HG03066 (cell line): ENCODE results near the gene LAPTM5.
A peak's percentile ranks its signal among the peaks of the same experiment; 100 is the strongest.

Experiments
- ATAC-seq: cut with Tn5 transposase; IDR thresholded peaks from one replicate; pipeline ENCODE4 v1.9.1; 2021; ENCODE audit warnings: low read depth; ENCODE audit not compliant: unreplicated experiment

The LAPTM5 gene

GRCh38 chr1:30720271-30721223 is 37.0 kb downstream of the LAPTM5 start:
- ATAC-seq = no peak

- no peak for ATAC-seq
Observed at GRCh38 chr1:30719406-30720270, 37.9 kb downstream of the LAPTM5 start.

- ATAC-seq = peak; percentile 50
Observed at GRCh38 chr1:30718636-30719405, 38.8 kb downstream of the LAPTM5 start.

DNA sequence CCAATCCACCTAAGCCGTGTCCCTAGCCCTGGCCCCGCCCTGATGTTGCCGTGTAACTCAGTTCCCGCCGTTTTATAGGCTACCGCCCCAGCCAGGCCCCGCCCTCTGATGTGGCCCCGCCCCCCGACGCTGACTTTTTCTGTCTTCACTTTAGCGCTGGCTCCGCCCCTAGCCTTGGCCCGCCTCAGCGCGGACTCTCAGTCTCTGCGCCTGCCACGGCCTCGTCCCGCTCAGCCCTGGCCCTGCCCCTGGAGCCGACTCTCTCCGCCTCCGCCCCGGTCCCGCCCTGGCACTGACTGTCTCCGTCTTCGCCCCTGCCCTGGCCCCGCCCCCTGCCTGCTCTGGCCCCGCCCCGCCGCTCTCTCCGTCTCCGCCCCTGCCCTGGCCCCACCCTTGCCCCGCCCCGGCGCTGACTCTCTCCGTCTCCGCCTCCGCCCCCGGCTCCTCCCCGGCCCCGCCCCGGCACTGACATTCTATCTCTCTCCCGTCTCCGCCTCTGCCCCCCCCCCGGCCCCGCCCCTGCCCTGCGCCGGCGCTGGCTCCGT is 39.4 kb downstream of the LAPTM5 start:
- ATAC-seq = peak; percentile 83

- ATAC-seq = no peak
Observed at GRCh38 chr1:30716646-30717045, 40.9 kb downstream of the LAPTM5 start.

DNA sequence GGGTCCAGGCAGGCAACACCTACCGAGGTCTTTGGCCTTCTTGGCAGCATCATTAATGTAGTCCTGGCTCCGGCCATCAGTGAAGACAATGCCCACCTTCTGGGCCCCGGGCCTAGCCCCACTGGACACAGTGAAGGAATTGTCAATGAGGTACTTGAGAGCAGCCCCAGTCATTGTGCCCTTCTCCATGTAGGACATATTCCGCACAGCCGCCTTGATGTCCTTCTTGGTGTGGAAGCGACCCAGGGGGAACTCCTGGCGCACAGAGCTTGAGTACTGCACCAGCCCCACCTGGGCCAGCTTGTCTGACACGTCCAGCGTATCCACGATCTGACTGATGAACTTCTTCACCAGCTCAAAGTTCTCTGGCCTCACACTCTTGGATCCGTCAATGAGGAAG is 41.7 kb downstream of the LAPTM5 start:
- no peak for ATAC-seq

DNA sequence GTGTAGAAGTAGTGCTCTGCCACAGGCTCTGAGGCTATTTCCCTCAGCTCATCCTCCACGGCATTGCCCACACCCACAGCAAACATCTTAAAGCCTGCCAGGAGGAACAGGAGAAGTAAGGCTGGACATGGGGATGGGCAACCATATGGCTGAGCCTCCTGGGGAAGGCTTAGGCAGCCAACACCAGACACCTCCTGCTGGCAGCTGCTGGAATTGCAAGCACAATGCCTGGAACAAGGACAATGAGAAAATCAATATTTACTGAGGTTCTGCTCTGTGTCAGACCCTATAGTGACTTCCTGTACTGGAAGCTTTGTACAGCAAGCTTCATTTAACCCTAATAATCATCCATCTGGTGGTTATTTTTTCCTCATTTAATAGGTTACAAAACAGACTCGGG is 42.4 kb downstream of the LAPTM5 start:
- no peak for ATAC-seq

GRCh38 chr1:30714536-30715090 is 43.0 kb downstream of the LAPTM5 start:
- no peak for ATAC-seq

- no peak for ATAC-seq
Observed at GRCh38 chr1:30714025-30714424, 43.5 kb downstream of the LAPTM5 start.

DNA sequence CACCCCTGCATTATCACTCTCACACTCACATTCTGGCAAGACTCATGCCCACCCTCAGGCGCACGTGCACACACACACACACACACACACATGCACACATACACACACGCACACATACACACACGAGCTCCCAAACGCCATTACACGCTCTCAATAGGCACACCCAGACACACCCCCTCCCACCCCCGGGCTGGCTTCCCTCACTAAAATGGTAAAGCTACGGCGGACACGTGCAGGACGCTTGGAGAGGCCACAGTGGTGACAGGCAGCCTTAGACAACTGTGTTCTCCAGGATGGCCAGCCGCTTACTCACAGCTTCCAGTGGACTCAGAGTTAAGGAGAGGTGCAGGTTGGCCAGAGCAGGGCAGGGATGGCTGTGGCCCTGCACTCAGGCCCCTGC is 44.3 kb downstream of the LAPTM5 start:
- no peak for ATAC-seq

GRCh38 chr1:30712583-30712982 is 45.0 kb downstream of the LAPTM5 start:
- no peak for ATAC-seq

- ATAC-seq = no peak
Observed at GRCh38 chr1:30710407-30710806, 47.2 kb downstream of the LAPTM5 start.

DNA sequence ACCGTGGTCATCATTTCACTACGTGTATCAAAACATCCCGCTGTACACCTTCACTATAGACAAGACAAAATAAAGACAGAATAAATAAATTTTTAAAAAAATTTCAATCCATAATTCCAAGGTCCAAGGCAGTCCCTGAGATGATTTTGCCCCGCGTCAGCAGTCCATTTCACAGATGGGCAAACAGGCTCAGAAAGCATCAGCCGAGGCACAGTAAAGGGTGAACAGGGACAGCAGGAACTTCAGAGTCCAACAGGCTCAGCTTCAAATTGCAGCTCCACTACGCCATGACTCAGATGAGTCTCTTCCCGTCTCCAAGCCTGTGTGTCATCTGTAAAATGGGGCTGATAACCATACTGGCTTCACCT is 49.2 kb downstream of the LAPTM5 start:
- no peak for ATAC-seq

- no peak for ATAC-seq
Observed at GRCh38 chr1:30707412-30708360, 49.9 kb downstream of the LAPTM5 start.

GRCh38 chr1:30706528-30706927 is 51.0 kb downstream of the LAPTM5 start:
- no peak for ATAC-seq

- no peak for ATAC-seq
Observed at GRCh38 chr1:30705698-30706097, 51.9 kb downstream of the LAPTM5 start.

GRCh38 chr1:30704765-30705509 is 52.6 kb downstream of the LAPTM5 start:
- ATAC-seq = no peak

DNA sequence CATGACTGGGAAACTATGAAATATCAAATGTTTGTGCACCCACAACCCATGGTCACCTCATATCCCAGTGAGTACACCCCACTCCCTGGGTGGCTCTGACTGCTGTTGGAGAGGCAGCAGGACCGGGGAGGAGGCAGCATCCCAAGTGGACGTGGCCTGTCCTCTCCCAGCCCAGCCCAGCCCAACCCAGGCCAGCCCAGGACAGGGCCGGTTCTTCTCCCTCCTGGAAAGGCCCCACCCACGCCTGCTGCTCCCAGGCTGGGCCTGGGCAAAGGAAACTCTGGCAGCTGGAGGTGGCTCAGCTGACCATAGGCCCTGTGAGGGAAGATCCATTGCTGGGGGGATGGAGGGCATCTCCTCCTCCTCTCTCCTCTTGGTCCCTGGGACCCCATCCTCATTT is 53.3 kb downstream of the LAPTM5 start:
- no peak for ATAC-seq
